OCI-M2 (cell line): Measurements from ENCODE around the gene LENG8.

Experiments
- DNase-seq: peaks from one replicate; lab custom pipeline; 2025; ENCODE audit not compliant: unreplicated experiment; lab: John Stamatoyannopoulos, UW

The LENG8 gene

DNA sequence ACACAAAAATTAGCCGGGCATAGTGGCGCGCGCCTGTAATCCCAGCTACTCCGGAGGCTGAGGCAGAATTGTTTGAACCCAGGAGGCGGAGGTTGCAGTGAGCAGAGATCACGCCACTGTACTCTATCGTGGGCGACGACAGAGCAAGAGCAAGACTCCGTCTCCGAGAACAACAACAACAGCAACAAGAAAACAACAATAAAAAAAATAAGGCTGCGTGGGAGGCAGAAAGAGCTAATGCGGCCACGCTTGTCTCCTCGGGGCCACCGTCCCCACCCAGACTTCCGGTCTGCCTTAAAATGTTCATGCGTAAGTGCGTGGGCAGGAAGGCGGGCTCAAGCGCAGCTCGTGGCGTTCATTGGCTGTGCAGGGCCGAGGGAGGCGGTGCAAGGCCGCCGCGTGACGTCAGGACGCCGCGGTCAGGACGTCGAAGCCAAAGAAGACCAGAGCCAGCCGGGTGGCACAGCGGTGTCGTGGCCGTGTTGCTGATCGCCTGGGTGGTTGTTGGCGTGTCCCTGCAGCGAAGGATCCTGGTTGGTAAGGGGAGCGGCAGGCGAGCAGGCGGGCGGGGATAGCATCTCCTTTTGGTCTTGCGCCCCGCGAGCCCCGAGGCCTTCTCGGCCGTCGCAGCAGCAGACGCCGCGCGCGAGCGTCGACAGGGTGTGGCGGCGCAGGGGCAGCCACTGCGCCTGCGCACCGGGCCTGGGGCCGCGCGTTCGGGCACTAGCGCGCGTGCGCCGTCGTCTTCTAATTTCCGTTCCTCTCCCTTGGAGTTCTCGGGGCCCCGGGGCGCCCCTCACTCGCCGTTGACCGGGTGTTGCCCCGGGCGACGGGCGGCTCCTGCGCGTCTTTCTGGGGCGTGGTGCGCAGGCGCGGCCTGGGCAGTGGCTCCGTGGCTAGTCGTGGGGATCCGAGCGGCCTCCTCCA, at the start of gene LENG8:
LENG8 (plus strand) TSS at position 426 of the 927 bp plus-strand sequence. CDS start 2,146 bp downstream, outside the sequence.
- DNase-seq = peak; percentile 88

DNA sequence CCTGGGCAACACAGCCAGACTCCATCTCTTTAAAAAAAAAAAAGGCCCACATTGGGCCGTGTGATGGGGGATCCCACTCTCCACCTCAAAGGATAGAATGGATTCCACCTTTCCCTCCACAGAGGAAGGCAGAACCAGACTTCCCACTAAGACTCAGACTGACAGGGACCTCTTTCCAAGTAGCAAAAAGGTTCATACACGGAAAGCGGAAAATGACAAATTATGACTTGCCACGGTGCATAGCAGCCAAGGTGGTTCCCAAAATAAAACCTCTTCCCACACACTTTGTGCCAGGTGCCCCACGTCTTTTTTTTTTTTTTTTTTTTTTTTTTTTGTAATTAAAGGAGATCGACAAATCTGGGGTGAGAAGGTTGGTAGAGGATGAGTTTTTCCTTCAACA, 48.1 kb upstream of the LENG8 start:
- no peak for DNase-seq

DNA sequence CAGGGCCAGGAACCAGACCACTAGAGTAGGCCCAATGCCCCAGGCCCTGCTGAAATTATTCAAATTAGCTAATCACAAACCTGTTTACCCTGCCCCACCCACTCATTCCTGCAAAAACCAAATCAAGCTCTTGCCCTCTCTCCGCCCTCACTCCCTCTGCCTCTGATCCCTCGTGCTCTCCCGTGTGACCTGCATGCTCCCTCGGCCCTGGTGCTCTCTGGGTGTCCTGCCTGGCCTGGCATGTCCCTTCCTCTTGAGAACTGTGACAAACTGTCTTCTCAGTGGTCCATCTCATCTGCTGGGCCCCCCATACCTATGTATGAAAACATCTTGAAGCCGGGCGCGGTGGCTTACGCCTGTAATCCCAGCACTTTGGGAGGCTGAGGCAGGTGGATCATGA, 45.9 kb upstream of the LENG8 start:
- DNase-seq = no peak

DNA sequence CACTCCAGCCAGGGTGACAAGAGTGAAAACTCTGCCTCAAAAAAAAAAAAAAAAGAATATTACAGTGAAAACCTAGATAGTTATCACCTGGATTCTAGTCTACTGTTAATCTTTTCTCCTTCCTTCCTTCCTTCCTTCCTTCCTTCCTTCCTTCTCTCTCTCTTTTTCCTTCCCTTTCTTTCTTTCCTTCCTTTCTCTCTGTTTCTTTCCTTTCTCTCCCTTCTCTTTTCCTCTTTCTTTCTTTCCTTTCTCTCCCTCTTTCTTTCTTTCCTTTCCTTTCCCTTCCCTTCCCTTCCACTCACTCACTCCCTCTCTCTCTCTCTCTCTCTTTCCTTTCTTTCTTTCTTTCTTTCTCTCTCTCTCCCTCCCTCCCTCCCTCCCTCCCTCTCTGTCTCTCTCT, 43.4 kb upstream of the LENG8 start:
- DNase-seq = no peak

DNA sequence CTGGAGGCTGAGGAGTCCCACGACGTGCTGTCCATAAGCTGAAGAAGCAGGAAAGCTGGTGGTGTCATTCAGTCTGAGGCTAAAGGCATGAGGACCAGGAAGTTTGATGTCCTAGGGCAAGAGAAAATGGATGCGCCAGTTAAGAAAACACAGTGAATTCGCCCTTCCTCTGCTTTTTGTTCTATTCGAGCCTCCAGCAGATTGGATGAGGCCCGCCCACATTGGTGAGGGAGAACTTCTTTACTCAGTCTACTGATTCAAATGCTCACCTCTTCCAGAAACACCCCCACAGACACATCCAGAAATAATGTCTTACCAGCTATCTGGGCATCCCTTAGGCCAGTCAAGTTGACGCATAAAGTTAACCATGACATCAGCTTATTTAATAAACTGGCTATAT, 41.2 kb upstream of the LENG8 start:
- no peak for DNase-seq

DNA sequence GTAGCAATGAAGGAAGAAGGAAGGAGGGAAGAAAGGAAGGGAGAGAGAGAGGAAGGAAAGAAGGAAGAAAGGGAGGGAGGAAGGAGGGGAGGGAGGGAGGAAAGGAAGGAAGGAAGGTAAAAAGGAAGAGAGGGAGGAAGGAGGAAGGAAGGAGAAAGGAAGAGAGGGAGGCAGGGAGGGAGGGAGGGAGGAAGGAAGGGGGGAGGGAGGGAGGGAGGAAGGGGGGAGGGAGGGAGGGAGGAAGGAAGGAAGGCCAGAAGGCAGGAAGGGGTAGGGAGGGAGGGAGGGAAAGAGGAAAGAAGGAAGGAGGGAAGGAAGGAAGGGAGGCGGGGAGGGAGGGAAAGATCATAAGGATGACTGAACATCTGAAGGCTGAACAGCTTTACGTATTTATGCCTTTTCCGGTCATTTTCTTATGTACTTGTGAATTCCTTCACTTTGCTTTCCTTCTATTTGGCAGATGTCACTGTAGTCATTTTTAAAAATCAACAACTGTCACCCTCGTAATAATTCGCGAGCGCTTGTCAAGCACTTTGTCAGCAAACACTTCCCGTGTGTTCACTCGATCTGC, 40.5 kb upstream of the LENG8 start:
- DNase-seq = no peak

DNA sequence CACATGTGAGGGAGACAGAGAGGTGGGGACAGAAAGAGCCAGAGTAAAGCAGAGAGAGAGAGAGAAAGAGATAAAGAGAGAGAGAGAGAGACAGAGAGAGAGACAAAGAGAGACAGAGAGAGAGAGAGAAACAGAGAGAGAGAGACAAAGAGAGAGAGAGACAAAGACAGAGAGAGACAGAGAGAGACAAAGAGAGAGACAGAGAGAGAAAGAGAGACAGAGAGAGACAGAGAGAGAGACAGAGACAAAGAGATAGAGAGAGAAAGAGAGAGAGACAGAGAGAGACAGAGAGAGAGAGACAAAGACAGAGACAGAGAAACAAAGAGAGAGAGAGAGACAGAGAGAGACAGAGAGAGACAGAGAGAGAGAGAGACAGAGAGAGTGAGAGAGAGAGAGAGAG, 38.0 kb upstream of the LENG8 start:
- no peak for DNase-seq

DNA sequence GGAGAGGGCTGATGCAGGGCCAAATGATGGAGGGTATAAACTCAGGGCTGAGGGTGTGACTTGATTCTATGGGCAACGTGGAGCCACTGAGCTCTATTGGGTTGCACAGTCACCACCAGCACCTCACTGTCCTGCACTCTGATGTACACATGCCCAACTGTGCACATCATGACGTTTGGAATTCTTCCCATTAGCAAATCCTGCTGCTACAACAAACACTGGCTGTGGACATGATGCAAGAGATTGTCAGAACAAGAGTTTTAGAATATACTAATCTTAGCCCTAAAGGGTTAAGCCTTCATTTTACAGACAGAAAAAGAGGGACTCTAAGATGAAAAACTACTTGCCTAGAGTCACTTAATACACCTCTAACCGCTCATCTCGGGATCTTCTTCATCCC, 36.1 kb upstream of the LENG8 start:
- DNase-seq = no peak

DNA sequence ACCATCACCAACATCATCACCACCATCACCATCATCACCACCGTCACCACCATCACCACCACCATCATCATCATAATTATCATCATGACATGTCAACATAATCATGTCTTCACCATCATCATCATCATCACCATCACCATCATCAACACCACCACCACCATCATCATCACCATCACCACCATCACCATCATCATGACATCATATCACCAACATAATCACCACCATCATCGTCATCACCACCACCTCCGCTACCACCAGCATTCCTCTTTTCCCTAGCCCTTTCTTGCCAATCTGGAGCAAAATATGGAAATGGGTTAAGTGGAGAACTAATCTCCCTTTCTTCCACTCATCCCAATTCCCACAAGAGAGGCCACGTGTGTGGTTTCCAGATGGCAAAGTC, 34.8 kb upstream of the LENG8 start:
- no peak for DNase-seq

DNA sequence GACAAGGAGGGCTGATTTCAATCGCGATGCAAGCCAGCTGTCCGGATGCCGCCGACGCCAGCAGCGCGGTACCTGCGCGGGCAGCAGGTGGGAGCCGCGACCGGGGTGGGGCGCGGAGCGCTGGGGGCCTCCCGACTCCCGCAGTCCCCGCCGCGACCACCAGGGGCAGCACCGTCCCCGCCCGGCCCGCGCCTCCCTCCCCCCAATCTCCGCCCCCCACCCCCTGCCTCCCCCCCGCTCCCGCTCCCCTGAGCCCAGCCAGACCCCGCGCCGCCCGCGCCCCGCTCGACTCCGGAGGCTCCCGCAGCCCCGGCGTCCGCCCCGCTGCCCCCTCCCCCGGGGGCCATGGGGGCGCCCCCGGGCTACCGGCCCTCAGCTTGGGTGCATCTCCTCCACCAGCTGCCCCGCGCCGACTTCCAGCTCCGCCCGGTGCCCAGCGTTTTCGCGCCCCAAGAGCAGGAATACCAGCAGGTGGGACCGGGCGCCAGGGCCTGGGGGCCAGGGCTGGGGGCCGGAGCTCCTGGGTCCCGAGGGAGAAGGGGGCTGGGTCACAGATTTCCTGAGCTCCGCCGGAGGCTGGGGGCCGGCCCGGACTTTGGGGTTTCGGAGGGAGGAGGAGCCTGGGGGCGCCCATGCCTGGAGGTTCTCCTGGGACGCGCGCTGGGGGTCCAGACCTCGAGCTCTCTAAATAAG, 33.6 kb upstream of the LENG8 start, which contains the start of gene TTYH1:
TTYH1 (plus strand) TSS at position 257 of the 693 bp plus-strand sequence; CDS start at position 346, 89 bp downstream.
- no peak for DNase-seq

DNA sequence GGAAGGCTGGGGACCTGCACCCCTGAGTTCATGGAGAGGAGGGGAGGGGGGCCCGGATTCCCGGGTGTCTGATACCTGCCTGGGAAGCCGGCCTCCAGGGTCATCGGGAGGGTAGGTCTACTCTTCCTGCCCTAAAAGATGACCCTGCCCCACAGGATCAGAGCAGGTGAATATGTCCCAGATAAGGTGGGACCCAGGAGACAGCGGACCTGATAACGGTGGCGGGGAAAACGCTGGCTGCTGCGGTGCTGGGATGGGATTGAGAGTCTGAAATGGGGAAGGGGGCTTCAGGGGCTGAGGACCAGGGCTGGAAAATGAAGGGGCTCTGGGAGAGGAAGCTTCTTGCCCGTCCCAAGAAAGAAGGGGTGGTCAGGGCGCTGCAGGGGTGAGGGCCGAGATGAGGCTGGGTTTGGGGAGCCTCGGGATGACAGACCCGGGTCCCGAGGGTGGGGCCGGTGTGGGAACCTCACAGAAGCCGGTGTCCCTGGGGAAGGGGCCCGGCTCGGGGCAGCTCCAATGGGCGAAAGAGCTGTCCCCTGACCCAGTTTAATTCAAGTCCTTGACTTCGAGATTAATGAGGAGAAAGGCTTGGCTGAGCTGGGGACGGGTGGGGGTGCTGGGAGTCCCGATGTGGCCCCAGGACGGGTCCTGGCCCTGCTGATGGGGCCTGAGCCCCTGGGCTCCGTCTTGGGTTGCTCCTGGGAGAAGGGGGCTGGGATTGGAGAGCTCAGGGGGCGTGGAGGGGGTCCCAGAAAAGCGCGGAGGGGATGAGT, 32.9 kb upstream of the LENG8 start:
- DNase-seq = no peak

DNA sequence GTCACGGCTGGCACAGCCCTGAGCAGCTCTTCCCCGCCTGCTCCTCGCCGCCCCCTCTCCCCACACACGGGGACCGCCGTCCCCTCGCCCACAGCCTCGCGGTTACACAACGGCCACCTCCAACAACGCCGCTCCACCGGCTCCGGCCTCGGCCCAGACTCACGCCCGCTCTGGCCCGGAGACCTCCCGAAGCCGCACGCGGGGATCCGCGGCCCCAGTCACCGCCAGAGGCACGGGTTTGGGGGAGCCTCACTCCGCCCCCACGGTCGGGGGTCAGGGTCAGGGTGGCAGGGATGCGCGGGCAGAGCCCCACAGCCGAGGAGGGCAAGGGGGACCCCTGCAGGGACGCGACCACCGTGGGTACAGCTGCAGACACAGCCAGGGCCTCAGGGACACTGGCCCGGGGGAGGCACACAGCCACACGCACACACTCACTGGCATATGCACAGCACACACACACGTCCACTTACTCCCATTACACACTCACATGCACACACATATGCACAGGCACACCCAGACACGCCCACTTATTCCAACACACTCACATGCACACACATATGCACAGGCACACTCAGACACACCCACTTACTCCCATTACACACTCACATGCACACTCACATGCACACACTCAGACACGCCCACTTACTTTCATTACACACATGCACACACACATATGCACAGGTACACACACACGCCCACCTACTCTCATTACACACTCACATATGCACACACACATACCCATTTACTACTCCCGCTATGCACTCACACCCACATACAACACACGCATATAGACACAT, 32.1 kb upstream of the LENG8 start:
- no peak for DNase-seq

DNA sequence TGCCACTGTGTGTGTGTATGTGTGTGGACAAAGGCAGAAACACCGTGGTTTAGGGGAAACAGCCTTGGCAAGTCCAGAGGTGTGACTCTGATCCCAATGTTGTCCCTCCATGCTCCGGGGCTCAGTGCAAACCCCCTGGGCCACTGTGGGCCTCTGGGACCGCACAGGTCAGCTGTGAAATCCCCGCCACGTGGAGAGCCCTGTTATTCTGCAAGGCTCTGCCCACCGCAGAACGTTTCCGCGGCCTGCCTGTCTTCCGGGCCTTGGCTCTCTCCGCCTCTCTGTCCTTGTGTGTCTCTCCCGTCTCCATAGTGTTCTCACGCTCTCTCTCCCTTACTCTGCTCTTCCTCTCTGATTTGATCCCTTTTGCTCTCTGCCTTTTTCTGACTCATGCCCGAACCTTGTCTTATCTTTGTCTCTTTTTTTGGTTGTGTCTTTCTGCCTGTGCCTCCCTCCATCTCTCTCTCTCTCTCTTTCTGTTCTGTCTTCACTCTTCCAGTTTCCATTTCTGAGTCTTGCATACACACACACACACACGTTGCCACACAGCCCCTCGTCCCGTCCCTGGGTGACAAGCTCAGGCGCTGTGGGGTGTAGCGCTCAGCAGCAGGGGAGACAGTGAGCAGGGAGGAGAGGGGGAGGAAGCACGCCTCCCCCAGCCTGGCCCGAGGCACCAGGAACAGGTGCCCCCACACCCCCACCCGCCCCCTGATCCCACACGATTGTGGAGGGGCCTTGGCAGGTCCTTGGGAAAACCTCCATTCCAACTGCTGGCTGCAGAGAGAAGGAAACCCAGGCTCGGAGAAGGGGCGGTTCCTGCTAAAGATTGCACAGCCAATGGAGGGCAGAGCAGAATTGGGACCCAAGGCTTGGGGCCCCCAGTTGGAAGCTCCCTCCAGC, 30.7 kb upstream of the LENG8 start:
- DNase-seq = no peak

DNA sequence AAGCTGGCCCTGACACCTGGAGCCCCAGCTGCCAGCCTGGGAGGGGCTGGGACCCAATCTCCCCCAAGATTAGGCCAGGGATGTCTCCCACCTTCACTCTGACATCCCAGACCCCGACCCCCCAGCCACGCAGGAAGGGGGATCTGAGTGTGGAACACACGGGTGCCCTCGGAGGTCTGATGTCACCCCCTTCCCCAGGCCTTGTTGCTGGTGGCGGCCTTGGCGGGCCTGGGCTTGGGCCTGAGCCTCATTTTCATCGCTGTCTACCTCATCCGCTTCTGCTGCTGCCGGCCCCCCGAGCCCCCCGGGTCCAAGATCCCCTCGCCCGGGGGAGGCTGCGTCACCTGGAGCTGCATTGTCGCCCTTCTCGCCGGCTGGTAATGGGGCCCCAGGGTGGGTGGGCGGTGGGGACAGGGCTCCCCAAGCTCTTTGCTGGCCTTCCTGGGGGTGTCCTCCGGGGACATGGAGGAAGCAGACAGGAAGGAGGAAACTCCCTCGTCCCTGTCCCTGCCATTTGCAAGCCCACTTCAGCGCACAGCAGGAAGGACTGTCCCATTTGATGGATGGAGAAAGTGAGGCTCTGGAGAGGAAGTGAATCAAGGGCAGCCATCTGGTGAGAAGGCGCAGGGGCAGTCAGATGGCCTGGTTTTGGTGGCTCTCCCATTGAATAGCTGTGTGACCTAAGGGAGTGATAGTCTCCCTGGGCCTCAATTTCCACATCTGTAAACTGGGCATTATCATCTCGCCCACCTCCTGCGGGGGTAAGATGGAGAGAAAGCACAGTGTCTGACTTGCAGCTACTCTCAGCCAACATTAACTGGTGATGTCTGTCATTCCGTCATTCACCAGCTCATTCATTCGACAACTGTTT, 29.8 kb upstream of the LENG8 start:
- DNase-seq = no peak

DNA sequence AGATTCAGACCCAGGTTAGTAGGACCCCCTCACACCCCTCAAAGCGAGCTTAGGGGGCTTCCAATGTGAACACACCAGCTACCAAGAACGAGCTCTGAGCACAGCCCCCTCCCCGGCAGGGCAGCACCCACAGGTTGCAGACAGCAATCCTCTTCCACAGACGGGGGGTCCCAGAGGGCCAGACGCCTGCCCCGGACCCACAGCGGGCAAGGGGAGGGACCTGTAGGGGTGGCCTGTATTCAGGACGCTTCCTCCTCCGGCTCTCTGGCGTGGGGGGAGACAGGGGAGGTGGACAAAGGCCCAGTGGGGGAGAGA, 29.0 kb upstream of the LENG8 start:
- DNase-seq = no peak

DNA sequence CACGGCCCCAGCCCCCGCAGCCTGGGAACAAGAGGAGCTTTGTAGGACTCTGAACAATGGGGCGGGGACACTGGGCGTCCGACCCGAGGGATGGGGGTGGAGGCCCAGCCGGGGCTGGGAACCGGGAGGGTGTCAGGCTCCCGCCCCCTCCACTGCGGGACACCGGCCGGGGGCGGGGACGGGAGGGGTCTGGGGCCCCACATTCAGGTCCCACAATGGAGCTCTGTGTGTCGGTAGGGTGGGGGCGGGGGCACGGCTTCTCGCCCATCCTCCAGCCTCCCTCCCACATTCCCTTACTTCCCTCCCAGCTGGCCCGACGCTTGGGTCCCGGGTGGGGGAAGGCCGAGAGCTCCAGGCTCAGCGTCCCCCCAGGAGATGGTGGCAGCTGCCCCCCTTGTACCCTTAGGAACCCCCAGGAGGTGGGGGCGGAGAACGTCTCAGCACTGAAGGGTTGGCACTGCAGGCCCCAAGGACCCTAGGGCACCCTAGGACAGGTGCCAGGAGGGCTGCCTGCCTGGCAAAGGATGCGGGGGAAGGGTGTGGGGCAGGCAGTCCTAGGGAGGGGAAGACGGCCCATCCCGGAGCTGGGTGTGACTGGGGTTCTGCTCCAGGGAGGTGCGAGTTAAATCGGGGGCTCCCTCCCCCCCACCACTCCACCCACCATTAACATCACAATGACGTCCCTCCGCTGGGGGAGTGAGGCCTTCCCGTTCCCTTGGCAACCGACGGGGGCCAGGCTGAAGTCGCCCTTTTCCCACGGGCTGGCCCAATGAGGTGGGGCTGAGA, 28.4 kb upstream of the LENG8 start:
- no peak for DNase-seq

DNA sequence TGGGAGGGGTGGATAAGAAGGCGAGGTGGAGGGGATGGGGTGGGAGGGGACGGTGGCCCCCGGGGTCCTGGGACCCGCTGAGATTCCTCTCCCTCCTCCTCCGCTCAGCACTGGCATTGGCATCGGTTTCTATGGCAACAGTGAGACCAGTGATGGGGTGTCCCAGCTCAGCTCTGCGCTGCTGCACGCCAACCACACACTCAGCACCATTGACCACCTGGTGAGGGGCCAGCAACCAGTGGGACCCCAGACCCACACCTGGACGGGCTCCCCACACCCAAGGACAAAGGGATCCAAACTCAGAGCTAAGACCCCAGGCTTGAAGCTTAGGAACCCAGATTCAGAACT, 27.9 kb upstream of the LENG8 start:
- DNase-seq = no peak

DNA sequence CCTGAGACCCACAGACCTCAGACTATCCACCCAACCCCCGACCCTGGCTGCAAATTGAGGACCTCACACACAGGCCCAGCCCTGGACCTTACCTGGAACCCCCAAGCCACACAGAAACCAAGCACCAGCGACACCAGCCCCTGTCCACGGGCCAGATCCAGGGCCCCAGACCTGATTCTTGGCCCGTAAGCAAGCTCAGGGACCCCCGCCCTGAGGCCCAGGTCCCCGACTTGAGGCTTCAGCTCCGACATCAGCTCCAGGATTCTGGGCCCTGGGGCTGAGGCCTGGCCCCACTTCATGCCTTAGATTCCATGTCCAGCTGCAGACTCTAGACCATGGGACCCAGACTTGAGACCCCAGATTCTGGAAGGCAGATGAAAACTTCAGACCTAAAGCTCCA, 27.5 kb upstream of the LENG8 start:
- no peak for DNase-seq
